ENCODE results near the gene DEFB113.

Gene DEFB113

GRCh38 chr6:49969605-49970004 lies at the start of gene DEFB113:
Gene DEFB113 (minus strand): TSS chr6:49969625. CDS start chr6:49969625, 0 bp downstream.
- ATAC-seq, result no peak
- H3K27me3 Mint-ChIP-seq, result no peaks in the 10 kb centered on the region
- no peak within 1 kb of the TSS for H3K27ac Mint-ChIP-seq
- H3K9me3 Mint-ChIP-seq, result no peaks in the 10 kb centered on the region
- no peaks in the 10 kb centered on the region for H3K4me1 Mint-ChIP-seq
- no peak within 1 kb of the TSS for H3K4me3 Mint-ChIP-seq
- no peak for DNase-seq

GRCh38 chr6:50007819-50008218 lies 38.4 kb upstream of the DEFB113 start:
- no peak for ATAC-seq
- Mint-ChIP-seq H3K27me3 (no peaks in the 10 kb centered on the region), H3K9me3 (peaks cover 0 to 9% of the 10 kb centered on the region in 2 donors), H3K4me3 (no peak overlapping the region), H3K4me1 (no peaks in the 10 kb centered on the region), H3K27ac (no peak overlapping the region)
- no peak for DNase-seq

- H3K27me3 Mint-ChIP-seq, result no peaks in the 10 kb centered on the region
- no peak for DNase-seq
- H3K27ac Mint-ChIP-seq, result no peak overlapping the region
- ATAC-seq, result no peak
- H3K4me3 Mint-ChIP-seq, result no peak overlapping the region
- H3K9me3 Mint-ChIP-seq, result peaks cover 4 to 5% of the 10 kb centered on the region in 2 donors
- H3K4me1 Mint-ChIP-seq, result no peaks in the 10 kb centered on the region
Observed at GRCh38 chr6:50003139-50003538, 33.7 kb upstream of the DEFB113 start.

DNA sequence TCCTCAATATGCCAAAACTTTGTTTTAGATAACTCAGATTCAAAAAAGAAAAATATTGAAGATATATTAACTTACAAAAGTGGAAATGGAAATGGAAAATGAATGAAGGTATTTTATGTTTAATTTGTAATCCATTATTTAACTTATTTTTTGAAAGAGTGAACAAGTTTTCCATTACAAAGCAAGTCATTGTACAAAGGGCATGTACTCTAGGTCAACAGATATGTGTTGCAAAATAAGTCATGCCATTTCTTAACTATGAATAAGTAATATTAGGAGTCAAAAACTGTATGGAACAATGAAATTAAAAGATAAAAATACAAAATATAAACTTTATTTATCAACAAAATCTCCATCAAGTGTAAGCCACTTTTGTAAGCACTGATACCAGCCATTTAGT lies 25.9 kb upstream of the DEFB113 start:
- H3K9me3 Mint-ChIP-seq, result no peaks in the 10 kb centered on the region
- DNase-seq (no peak), ATAC-seq (no peak)
- no peak overlapping the region for H3K27ac Mint-ChIP-seq
- no peaks in the 10 kb centered on the region for H3K27me3 Mint-ChIP-seq
- no peaks in the 10 kb centered on the region for H3K4me1 Mint-ChIP-seq
- H3K4me3 Mint-ChIP-seq, result no peak overlapping the region

GRCh38 chr6:49988900-49989299 lies 19.5 kb upstream of the DEFB113 start:
- DNase-seq (no peak), ATAC-seq (no peak)
- Mint-ChIP-seq H3K27me3 (no peaks in the 10 kb centered on the region), H3K4me1 (no peaks in the 10 kb centered on the region), H3K27ac (no peak overlapping the region), H3K9me3 (no peaks in the 10 kb centered on the region), H3K4me3 (no peak overlapping the region)

- Mint-ChIP-seq H3K9me3 (no peaks in the 10 kb centered on the region), H3K27me3 (no peaks in the 10 kb centered on the region), H3K4me1 (no peaks in the 10 kb centered on the region), H3K4me3 (no peak overlapping the region), H3K27ac (no peak overlapping the region)
- no peak for ATAC-seq
- DNase-seq, result no peak
Observed at GRCh38 chr6:49987749-49988148, 18.3 kb upstream of the DEFB113 start.

DNA sequence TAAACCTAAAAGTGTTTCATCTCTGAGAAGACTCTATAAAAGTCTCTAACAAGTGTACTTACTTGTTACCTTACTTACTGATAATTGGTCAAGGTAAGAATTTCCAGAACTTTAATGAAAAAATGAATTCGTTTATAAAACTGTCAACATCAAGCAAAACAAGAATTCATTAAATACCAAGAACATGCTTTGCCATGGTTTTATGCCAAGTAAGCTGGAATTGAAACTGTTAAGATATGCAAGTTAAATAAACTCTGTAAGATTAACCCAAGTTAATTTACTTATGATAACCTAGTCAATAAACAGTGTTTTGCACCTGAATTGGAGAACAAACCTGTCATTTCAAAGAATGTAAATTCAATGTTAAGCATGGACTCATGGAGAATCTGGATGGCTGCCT lies 17.1 kb upstream of the DEFB113 start:
- ATAC-seq, result no peak
- peaks cover 0 to 5% of the 10 kb centered on the region in 2 donors for H3K9me3 Mint-ChIP-seq
- no peaks in the 10 kb centered on the region for H3K4me1 Mint-ChIP-seq
- H3K27ac Mint-ChIP-seq, result no peak overlapping the region
- no peak for DNase-seq
- H3K4me3 Mint-ChIP-seq, result no peak overlapping the region
- H3K27me3 Mint-ChIP-seq, result no peaks in the 10 kb centered on the region

DNA sequence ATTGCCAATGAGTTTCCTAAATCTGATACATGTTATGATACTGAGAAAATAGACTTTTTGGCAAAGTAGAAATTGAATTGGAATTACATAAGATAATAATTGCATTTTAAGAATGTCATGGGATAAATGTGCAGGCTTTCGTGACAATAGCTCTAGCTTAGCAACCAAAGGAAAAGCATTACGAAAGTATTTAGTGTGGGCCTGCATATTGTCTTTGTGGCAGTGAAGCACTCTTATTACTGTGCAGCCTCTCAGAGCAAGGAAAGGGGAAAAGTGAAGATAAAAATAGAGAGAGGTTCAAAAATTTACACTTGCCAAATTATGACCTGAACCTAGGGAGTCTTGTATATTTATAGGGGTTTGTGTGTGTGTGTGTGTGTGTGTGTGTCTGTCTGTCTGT lies 12.6 kb upstream of the DEFB113 start:
- Mint-ChIP-seq H3K27me3 (no peaks in the 10 kb centered on the region), H3K27ac (no peak overlapping the region), H3K9me3 (peaks cover 5% of the 10 kb centered on the region in 2 donors), H3K4me1 (no peaks in the 10 kb centered on the region), H3K4me3 (no peak overlapping the region)
- ATAC-seq, result no peak
- no peak for DNase-seq

GRCh38 chr6:49980898-49981297 lies 11.5 kb upstream of the DEFB113 start:
- Mint-ChIP-seq H3K27ac (no peak overlapping the region), H3K4me1 (no peaks in the 10 kb centered on the region), H3K4me3 (no peak overlapping the region), H3K9me3 (peaks cover 5% of the 10 kb centered on the region in 2 donors), H3K27me3 (no peaks in the 10 kb centered on the region)
- DNase-seq, result no peak
- no peak for ATAC-seq

- no peak overlapping the region for H3K27ac Mint-ChIP-seq
Observed at GRCh38 chr6:49979584-49979983, 10.2 kb upstream of the DEFB113 start.

DNA sequence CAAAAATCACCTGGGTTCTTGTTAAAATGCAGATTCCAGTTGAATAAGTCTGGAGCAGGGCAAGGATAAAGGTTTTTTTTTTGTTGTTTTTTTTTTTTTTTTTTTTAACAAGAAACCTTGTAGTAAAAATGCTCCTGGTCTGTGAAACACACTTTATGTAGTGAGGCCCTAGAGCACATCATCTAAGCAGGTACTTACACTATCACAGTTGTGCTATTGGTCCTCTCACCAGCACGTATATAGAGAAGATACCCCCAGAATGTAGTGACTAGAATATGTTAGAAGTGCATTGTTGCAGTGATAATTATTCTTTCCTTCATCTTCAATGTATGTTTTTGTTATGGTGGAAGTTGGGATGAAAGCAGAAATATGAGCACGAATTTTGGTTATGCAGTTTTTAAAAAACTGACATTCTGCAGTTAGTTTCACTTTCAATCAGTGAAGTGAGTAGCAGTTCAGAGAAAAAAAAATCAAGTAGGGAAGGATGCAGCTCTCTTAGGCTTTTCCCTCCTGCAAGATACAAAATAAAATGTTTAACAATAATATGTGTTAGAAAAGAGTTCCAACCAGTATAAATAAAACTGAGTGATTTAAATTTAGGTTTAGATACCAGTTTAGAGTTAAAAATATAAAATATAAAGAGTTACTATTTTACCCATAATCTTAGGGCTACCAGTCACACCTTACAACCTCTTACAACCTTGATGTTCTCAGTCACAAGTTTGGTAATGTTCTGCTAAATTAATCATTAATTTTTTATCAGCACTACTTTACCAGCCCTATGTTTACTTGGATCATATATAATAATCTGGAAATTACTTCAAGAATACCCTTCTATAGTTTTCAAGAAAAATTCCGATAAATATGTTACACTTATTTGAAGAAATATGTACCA lies 9.2 kb upstream of the DEFB113 start:
- no peak for DNase-seq
- no peaks in the 10 kb centered on the region for H3K27me3 Mint-ChIP-seq
- H3K27ac Mint-ChIP-seq, result no peak overlapping the region
- H3K4me1 Mint-ChIP-seq, result no peaks in the 10 kb centered on the region
- H3K9me3 Mint-ChIP-seq, result peaks cover 5% of the 10 kb centered on the region in 2 donors
- no peak for ATAC-seq
- H3K4me3 Mint-ChIP-seq, result no peak overlapping the region

More at GRCh38 chr6:49979584-49979983, 10.2 kb upstream of the DEFB113 start:
- no peaks in the 10 kb centered on the region for H3K4me1 Mint-ChIP-seq
- peaks cover 5% of the 10 kb centered on the region in 2 donors for H3K9me3 Mint-ChIP-seq
- ATAC-seq (no peak), DNase-seq (no peak)
- no peaks in the 10 kb centered on the region for H3K27me3 Mint-ChIP-seq
- H3K4me3 Mint-ChIP-seq, result no peak overlapping the region

GRCh38 chr6:49966823-49967222 lies 2.6 kb downstream of the DEFB113 start:
- Mint-ChIP-seq H3K27ac (no peak overlapping the region), H3K4me1 (no peaks in the 10 kb centered on the region), H3K27me3 (no peaks in the 10 kb centered on the region), H3K4me3 (no peak overlapping the region), H3K9me3 (no peaks in the 10 kb centered on the region)
- ATAC-seq (no peak), DNase-seq (no peak)

- Mint-ChIP-seq H3K27me3 (no peaks in the 10 kb centered on the region), H3K4me1 (no peaks in the 10 kb centered on the region), H3K4me3 (no peak overlapping the region), H3K27ac (no peak overlapping the region), H3K9me3 (no peaks in the 10 kb centered on the region)
- DNase-seq (no peak), ATAC-seq (no peak)
Observed at GRCh38 chr6:49966334-49966733, 3.1 kb downstream of the DEFB113 start.

DNA sequence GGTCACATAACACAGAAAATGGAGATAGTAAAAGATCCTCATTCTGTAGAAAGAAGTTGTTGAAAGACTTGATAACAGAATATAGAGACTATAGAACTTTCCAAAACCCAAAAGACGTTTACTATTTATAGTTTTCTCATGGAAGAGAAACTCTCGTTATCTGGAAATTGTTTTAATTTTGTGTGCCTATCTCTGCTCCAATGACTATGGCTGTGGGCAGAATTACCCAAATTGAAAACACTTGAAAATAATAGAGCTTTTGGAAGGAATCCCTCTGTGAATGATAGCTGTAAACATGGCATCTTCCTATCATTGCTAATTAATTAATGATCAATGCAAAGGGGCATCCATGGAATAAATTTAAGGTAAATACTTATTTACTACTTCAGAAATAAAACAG lies 5.4 kb downstream of the DEFB113 start, which contains the start of gene DEFB114:
Gene DEFB114, minus strand, starts transcription at position 101 of the 400 bp plus-strand sequence. Its CDS starts 59 bp downstream, at position 42.
- ATAC-seq, result no peak
- DNase-seq, result no peak
- no peak within 1 kb of the TSS for H3K4me3 Mint-ChIP-seq
- no peak within 1 kb of the TSS for H3K27ac Mint-ChIP-seq
- H3K27me3 Mint-ChIP-seq, result no peaks in the 10 kb centered on the region
- H3K9me3 Mint-ChIP-seq, result no peaks in the 10 kb centered on the region
- no peaks in the 10 kb centered on the region for H3K4me1 Mint-ChIP-seq

- H3K9me3 Mint-ChIP-seq, result peaks cover 0 to 6% of the 10 kb centered on the region in 2 donors
- DNase-seq, result no peak
- H3K4me3 Mint-ChIP-seq, result no peak overlapping the region
- no peak for ATAC-seq
- no peaks in the 10 kb centered on the region for H3K27me3 Mint-ChIP-seq
- no peaks in the 10 kb centered on the region for H3K4me1 Mint-ChIP-seq
- no peak overlapping the region for H3K27ac Mint-ChIP-seq
Observed at GRCh38 chr6:49958180-49958579, 11.2 kb downstream of the DEFB113 start.

DNA sequence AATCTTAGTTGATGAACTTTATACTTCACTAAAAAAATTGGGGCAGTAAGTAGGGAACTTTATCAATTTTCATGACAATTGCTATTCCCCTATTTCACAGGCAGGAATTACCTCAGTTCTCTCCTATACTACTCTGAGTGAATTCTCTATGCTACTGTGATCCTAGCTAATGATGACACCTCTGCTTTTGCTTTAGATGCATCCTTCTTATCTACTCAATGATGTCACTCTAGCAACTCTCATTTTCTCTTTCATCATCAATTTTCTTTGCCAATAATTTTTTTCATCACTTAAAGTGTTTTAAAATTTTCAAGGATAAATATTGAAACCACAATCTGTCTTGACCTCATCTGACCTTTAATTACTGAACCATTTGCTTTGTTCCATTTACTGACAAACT lies 13.6 kb downstream of the DEFB113 start:
- ATAC-seq (no peak), DNase-seq (no peak)
- Mint-ChIP-seq H3K27me3 (no peaks in the 10 kb centered on the region), H3K9me3 (peaks cover 0 to 6% of the 10 kb centered on the region in 2 donors), H3K27ac (no peak overlapping the region), H3K4me1 (no peaks in the 10 kb centered on the region), H3K4me3 (no peak overlapping the region)
